NT2/D1 (cell line): ENCODE results near the gene RFX8.

Source experiments
- YY1 ChIP-seq: IDR thresholded peaks from 2 replicates; pipeline ENCODE4 v1.6.1; 2011; ENCODE audit not compliant: insufficient read length, insufficient read depth
- ZNF274 ChIP-seq: IDR thresholded peaks from 2 replicates; pipeline ENCODE4 v1.6.1; 2011; ENCODE audit warnings: mild to moderate bottlenecking, low read depth, low read length

DNA sequence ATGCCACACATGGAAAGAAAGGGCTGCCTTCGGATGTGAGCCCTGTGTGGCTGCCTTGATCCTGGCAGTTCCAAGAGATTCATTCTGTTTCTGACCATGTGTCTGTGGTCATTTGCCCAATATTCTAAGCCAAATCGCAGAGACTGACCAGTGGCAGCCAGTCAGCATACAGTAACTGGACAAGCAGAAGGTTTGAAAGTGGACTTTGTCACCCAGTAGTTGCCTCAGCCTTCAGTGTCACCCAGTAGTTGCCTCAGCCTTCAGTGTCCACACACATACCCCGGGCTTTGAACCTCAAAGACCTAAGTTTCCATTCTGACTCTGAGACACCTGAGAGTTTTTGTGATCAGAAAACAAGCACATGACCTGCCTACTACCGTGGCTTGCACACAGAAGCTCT is 5.0 kb downstream of the RFX8 start:
- TF ChIP-seq YY1 (no peak), ZNF274 (no peak)
